Stimulated activated CD4-positive, alpha-beta T cell treated with anti-CD3 and anti-CD28 coated beads, TNF-alpha, amount 100 ng/mL, for 1 hour (primary cell): Measurements from ENCODE around the gene SEMA3D.

Experiments
- DNase-seq, 3 donors: peaks; one replicate each; pipeline ENCODE4 v3.0.0-alpha.2; 2020; ENCODE audit warnings: low read depth in 3 of 3, low spot score in 1 of 3

The SEMA3D gene

DNA sequence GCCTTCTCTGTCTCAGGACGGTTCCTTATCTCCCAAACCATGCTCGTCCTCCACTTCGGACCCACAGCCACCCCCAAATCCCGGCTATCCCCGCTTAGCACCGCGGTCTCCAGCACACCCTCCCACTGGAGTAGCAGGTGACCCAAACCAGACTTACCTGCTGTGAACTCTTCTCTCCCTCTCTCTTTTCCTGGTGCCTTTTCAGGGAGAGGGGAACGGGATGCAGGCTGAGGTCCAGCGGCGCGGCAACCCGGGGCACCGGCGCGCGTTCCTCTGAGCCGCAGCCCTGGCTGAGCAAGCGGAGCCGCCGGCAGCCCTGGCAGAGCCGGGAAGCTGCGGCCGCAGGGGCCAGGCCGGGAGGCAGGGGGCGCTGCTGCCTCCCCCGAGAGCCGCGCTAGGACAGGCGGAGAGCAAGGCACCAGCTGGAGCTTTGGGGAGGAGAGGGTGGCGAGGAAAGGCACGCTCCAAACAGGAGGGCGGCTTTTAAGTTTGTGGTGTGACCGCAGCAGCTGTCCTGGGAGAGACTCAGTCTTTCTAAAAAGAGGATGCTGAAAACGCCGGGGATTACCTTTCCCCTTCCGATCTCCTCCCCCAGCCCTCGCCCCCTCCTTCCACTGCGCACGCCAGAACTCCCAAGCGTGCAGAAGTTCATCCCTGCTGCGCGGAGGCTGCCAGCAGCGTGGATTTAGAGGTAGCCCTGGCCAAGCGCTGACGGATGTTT is at the start of gene SEMA3D:
Gene SEMA3D (minus strand): TSS at position 536 of the 721 bp plus-strand sequence. CDS start 65,165 bp downstream, outside the sequence.
- DNase-seq = no peak

DNA sequence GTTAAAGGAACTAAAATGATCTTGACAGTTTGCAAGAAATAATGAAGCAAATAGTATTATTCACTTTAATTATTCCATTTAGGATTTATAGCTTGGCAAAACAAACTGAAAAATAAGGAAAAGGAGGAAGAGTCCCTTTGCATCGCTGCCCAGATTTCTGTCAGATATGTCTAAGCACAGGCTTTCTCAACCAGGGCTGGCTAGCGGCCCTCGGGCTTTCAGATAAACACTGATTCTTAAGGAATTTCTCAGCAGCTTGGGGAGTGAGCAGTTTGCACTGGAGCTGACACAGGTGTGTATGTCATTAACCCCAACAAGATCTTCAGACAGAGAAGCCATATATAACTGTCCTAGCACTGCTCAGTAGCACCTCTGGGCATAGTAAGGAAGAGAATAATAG is 47.9 kb upstream of the SEMA3D start:
- no peak for DNase-seq

DNA sequence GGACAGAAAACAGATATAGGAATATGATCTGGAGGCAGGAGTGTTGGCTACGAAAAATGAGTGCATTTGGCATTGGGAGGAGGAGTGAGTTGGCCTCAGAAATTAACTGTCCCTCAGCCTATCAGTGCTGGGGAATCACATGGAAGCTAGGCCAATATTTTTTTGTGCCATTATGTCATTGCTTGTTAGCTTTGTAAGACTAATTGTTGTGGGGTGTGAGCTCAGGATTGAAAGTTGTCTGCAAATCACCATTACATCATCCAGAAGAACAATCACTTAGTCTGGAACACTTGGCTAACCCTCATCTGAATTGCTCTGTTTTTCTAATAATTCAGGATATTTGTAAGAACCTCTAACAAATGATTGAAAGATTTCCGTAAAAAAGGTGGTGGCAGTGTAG is 45.2 kb upstream of the SEMA3D start:
- DNase-seq = no peak

DNA sequence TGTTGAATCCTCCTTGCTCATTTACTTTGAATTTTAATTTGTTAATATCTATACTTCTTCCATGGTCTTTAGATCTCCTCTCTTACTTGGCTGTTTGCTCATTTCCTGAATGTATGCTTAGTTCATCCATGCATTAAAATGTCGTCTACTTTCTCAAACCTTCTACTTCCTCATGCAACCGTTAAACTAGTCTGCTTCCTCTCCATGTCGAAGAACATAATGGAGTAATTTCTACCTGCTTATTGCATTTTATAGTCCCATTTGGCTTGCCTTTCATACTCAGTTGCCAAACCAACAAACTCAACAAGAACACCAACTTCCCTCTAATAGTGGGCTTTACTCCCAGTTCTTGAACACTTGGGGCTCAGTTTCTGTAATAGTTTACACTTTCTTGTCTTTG is 43.8 kb upstream of the SEMA3D start:
- DNase-seq = no peak

DNA sequence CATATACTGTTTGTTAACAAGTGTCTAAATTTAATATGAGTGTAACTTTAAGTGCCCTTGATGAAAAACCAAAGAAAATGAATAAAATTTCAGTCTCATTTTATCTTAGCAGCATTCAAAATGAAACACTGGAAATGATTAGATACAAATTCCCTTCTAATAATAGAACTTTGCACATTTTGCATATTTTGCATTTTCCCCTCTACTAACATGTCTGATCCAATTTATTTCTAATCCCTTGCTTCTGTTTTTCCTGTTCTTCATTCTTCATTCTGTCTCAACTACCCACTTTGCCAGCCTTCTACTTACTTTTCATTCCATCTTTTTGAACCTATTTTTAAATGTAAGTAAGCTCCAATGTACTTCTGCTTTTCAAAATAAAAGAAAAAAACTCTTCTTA is 42.7 kb upstream of the SEMA3D start:
- no peak for DNase-seq

DNA sequence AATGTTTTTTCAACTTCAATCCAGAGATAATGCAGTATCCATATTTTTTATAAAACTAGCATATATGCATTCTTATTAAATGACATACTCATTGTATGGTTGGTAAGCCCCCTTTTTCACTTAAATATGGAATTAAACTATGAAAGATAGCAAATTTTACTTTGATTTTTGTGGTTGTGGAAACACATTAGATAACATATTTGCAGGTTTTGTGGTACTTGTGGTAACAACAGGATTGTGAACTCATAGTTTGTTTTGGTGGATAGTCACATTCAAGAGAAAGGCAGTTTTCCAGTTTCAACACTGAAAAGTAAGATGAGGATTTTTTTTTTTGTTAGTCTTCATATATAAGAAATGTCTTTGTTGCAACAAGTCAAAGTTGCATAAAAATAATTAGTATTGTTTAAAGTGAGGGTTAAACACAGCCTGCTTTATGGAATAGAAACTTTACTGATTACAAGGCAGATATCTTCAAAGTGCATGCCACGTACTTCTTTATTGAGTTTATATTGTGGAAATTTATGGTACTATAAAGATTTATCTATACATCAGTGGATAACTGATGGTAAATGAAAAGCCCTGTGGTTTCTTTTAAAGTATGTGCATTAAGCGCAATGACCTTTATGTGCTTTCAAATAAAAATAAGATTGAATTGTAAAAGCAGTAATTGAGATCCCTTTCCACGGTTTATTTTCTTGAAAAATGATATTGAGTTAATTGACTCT is 39.7 kb upstream of the SEMA3D start:
- no peak for DNase-seq

DNA sequence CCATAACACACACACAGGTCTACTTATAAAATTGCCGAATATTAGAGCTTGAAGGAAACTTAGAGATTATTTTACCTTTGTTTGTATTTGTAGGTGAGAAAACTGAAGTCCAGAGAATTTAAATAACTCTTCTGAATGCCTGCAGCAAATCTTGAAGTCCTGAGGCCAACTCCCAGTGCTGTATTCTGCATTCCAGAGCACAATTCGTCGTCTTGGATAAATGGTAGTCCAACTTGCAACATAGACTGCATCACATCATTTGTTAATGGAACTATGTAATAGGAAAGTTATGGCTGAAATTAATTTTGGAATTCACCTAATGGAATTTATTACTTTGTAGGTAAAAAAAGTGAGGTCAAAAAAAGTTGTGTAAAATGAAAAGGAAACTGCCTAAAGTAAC is 37.3 kb upstream of the SEMA3D start:
- DNase-seq = no peak

DNA sequence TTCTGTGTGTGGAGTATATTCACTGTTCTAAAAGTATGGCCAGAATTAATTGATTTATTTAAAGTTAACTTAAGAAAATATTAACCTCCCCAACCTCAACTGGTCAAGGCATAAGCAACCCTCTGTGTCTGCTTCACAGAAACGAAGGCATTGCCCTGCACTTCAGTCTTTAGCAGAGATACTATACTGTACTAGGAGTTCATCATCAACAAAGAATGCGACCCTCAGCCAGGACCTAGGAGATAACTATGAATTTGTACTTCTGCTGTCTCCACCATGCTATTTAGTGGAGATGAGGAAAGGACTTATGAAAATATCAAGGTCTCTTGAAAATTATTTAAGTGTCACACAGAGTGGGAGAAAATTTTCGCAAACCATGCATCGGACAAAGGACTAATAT is 35.7 kb upstream of the SEMA3D start:
- DNase-seq = no peak

DNA sequence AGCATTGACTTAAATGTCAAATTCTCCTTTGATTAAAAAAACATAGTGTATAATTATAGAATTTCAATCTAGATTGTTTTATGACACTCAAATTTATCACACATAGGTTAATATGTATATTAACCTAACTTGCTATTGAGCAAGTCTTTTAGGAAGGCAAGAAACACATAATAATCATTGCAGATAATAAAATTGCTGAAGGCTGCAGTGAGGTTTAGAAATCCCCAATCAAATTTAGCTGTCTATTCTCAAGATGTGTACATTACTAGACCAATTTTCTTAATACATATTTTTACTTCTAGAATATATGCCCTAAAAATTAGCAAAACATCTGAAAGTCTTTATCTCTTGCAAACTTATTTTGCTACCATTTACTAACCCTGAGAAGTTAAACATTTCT is 34.9 kb upstream of the SEMA3D start:
- no peak for DNase-seq

DNA sequence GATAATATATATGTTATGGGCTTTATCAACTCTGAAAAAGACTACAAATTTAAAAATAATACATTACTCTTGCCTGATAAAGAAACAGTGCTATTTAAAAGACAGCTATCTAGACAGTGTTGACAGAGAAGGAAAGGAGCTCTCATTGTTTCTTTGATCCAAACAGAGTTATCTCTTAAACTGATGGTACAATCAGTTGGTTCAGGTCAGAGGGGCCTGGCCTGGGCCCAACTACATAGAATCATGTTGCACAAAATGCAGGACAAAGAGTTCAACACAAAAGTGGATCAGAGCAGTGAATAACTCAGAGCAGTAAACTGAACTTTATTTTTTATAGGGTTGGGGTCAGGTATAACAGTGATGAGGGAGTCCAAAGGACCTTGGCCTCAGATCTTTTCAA is 33.8 kb upstream of the SEMA3D start:
- DNase-seq = no peak

DNA sequence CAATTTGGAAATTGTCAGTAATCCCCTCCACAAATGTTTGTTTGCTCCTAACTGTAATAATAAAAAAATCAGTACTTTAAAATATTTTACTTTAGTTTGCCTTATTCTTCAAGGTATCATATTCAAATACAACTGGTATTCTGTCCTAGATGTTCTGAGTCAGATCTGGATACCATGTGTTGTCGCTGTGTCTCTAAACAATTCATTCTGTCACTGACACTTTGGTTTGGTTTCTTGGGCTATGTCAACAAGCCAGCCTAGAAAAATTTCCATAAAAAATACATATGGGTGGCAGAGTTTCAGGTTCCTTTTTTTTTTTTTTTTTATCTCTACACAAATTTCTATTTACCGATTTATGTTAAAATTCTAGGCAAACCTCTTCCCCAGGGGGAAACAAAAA is 33.2 kb upstream of the SEMA3D start:
- DNase-seq = no peak

DNA sequence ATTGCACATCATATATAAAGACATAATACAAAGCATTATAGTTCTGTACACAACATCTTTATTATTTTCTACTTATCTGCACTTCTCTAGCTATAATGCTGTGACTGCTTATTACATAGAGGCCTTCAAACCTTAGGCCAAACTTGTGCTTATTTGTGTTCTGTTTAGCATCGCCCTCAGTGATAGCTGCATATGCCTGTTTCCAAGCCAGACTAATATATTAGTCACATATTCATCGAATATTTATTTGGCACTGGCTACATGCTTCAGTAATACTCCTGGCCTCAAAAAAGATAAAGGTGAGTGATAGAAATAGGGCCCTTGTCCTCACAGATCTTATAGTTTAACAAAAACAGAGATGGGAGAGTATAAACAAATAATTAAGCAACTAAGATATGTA is 30.2 kb upstream of the SEMA3D start:
- DNase-seq = no peak

DNA sequence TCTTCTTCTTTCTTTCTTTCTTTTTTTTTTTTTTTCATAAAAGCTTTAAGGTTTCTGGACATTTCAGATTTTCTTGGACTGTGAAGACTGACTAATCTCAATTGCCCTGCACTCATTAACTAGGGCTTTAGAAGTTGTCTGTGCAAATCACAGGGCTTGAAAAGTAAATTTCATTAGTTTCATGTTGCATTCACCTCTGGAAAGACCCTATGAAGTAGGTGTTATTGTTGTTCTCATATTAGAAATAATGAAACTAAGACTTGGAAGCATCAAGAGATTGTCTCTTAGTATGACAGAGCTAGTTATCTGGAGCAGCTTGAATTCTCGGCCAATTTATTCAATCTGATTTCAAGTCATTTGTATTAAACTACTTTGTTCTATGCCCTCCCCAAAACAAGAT is 28.2 kb upstream of the SEMA3D start:
- DNase-seq = no peak

DNA sequence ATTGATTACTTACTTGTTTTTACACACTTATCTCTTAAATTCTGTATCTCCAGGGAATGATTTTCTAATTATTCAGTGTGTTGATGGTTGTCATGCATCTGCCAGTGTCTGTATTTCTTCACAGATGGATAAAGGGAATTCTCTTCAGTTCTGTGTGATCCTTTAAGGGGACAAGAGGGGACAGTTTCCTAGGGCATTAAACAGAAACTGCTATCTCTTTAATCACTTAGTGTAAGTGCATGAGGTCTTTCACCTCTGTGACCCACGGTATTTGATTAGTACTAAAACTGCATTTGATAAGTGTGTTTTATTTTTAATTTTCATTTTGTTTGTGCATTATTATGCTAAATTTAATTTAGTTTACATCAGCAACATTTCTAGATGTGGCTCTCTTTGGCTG is 26.6 kb upstream of the SEMA3D start:
- DNase-seq = no peak

DNA sequence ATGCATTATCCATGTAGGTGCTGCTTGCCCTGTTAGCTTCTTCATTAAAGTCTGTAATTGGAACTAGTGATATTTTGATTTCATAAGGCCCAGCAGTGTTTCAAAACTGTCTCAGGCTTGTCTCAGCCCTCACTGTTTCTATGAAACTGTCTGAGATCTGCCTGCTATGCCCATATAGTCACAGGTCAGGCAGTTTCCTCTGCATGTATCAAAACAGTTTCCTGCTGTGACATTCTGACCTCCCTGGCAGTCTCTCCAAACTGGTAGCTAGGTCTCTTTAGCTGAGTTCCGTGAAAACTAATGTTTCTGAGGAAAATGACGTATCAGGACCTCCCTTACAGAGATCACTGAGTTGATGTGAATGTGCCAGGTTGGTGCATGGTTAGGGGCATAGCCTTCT is 18.9 kb upstream of the SEMA3D start:
- no peak for DNase-seq

DNA sequence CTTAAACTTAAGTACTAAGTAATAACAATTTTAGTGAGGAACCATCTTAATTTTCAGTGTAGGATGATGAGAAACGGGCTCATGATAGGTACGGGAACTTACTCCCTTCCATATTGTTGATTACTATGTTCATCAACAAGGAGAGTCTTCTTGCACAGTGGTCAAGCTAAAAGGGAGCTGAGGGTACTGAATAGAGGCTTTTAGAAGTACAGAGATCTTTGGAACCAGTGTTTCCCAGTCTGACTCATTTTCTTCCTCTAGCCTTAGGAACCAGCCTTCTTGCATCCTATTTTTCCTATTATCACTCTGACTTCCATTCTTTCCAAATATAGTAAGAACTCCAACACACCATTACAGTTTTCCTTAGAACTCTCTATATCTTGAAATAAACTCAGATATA is 17.6 kb upstream of the SEMA3D start:
- no peak for DNase-seq

DNA sequence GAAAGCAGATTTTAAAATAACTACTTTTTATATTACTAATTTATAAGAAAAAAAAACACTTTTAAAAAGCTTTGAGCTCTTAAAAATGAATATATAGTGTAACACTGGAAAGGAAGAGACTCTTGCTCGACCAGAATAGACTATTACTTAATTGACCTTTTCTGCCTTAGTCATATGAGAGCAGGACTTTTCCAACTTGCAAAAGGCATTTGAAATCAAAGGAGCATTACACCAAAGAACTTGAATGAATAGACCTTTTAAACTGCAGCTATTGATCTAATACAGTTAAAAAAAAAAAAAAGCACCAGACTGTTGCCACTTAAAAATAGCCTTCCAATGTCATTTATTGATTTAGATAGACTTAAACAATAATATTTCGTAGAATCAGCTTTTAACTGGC is 17.2 kb upstream of the SEMA3D start:
- no peak for DNase-seq

DNA sequence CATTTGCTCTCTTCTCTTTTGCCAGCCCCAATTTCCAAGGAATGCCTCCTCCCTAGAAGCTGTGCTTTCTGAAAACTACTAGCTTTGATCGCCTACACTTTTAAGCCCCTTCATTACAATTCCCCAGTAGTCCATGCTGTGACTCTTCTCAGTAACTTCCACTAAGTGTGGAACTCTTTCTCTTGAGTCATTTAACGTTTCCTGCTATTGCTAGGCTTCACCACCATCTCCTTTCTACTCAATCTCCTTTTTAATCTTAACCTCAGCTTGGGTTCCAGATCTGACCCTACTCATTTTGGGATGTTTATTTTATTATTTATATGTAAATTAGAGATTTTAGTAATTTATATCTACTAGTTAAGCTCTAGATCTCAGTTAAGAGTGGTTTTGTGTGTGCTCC is 14.4 kb upstream of the SEMA3D start:
- DNase-seq = no peak

DNA sequence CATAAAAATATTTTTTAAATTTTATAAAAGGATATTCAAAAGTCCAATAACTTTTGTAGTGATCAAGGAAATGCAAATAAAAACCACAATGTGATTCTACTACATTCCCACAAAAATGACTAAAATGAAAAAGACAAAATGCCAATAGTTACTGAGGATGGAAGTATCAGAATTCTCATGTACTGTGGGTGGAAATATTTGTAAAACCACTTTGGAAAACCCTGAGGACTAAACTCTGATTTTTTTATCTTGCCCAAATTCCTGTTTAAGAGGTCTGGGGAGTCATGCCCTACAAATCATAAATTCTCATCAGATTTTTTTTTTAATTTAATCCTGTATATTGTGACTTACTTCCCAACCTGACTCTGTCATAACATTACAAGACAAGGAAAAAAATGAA is 9.8 kb upstream of the SEMA3D start:
- no peak for DNase-seq

DNA sequence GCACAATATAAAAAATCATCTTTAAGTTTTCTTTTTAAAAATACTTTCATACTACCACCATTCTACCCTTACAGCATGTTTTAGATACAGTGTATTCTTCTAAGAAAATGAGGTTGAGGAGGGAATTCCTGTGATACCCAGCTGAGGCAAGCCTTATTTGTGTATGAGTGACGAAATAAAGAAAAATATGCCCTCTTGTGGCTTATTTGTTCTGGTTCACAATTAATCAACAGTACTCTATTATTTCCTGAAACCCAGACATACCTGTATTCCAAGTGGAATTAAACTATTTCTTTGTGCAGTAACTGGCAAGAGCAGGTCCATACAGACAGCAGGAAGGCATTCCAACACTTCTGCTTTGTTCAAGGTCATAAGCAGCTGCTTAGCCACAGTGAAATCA is 4.5 kb upstream of the SEMA3D start:
- DNase-seq = no peak

DNA sequence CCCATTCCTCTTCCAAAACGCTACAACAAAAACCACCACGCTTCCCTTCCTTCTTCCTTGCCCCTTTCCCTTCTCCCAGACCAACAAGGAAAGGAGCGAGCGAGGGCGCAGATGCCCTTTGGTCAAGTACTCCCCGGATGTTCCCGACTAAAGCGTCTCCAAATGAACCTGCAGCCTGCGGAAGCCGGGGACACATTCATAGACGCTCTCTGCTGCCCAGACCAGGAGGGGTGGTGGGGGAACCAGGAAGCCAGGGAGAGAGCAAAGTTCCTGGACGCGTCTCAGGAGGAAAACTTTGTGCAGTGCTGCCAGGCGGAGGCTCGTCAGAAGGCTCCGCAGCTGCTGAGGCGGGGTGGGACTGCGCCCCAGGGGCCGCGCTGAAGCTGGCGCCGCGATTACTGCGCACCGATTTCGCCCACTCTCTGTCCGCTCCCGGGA is 754 bp downstream of the SEMA3D start:
- DNase-seq = no peak

DNA sequence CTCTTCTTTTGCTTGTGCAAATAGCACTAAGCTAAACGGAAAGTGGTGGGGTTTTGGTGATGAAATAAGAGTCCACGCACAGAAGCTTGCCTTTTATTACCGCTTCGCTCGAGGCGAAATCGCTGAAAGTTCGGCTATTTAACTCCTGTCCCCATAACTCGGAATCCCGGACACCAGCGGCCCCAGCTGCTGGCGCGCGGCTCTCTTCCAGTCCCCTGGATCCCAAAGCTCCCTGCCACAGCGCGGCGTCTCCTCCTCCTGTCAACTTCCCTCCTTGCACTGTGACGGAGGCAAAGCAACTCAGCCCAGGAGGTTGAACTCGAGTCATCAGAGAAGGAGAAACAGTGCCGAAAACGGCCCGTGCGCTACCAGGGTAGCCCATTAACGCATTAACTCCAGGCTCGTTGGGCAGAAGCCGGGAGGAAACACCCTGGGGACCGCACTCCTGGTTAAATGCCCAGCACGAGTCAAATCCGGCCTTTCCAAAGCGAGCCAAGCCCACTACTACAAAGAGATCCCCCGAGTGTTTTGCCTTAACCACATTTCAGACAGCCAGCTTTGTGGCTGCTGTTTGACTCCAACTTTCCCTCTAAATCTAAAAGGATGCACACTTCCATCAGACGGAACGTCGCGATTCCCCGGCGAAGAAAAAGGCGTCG is 1.3 kb downstream of the SEMA3D start:
- no peak for DNase-seq
